Measurements from ENCODE around the gene SGTA.

SGTA gene

GRCh38 chr19:2744113-2744512, 39.0 kb downstream of the SGTA start:
- DNase-seq = no peak

GRCh38 chr19:2743099-2743498, 40.0 kb downstream of the SGTA start:
- no peak for DNase-seq

- no peak for DNase-seq
Measured at GRCh38 chr19:2740314-2740656, 42.8 kb downstream of the SGTA start.

- peak; percentile 97 for DNase-seq
Measured at GRCh38 chr19:2739602-2740313, 43.3 kb downstream of the SGTA start, which contains the start of gene SLC39A3. Gene SLC39A3 (minus strand): TSS chr19:2740017. CDS start chr19:2737257, 2,760 bp downstream.

GRCh38 chr19:2736550-2737190, 46.4 kb downstream of the SGTA start:
- no peak for DNase-seq

- no peak for DNase-seq
Measured at GRCh38 chr19:2735374-2735773, 47.7 kb downstream of the SGTA start.

- no peak for DNase-seq
Measured at GRCh38 chr19:2734589-2735288, 48.3 kb downstream of the SGTA start.

GRCh38 chr19:2733930-2734588, 49.0 kb downstream of the SGTA start:
- DNase-seq = peak; percentile 11

GRCh38 chr19:2732883-2733282, 50.2 kb downstream of the SGTA start:
- DNase-seq = no peak

GRCh38 chr19:2732157-2732725, 50.8 kb downstream of the SGTA start:
- DNase-seq = no peak

GRCh38 chr19:2731181-2731995, 51.7 kb downstream of the SGTA start:
- DNase-seq = no peak

GRCh38 chr19:2729943-2730818, 52.9 kb downstream of the SGTA start:
- DNase-seq = no peak

GRCh38 chr19:2728783-2729387, 54.2 kb downstream of the SGTA start:
- no peak for DNase-seq

- no peak for DNase-seq
Measured at GRCh38 chr19:2727640-2727944, 55.5 kb downstream of the SGTA start.

GRCh38 chr19:2726904-2727639, 56.0 kb downstream of the SGTA start:
- DNase-seq = no peak

- no peak for DNase-seq
Measured at GRCh38 chr19:2726160-2726855, 56.8 kb downstream of the SGTA start.

- DNase-seq = no peak
Measured at GRCh38 chr19:2724148-2724557, 58.9 kb downstream of the SGTA start.

- DNase-seq = no peak
Measured at GRCh38 chr19:2723747-2724146, 59.3 kb downstream of the SGTA start.

- no peak for DNase-seq
Measured at GRCh38 chr19:2723345-2723715, 59.7 kb downstream of the SGTA start.

Data from NCI-H1092 (cell line).